ENCODE measurements around the gene KCNIP3.

- TF ChIP-seq ZNF274 (IDR thresholded peaks at IDR 0.05; ENCODE audit: low read length), result no peak
- no peak for TF ChIP-seq ZNF274 (tag by site-specific recombination; IDR thresholded peaks at IDR 0.05; ENCODE audit: borderline replicate concordance)
- no peak for TF ChIP-seq SP2 (tag by site-specific recombination; IDR thresholded peaks at IDR 0.05)
- no peak for TF ChIP-seq ZNF398 (tag by site-specific recombination; IDR thresholded peaks at IDR 0.05)
- TF ChIP-seq, protein P1, sequence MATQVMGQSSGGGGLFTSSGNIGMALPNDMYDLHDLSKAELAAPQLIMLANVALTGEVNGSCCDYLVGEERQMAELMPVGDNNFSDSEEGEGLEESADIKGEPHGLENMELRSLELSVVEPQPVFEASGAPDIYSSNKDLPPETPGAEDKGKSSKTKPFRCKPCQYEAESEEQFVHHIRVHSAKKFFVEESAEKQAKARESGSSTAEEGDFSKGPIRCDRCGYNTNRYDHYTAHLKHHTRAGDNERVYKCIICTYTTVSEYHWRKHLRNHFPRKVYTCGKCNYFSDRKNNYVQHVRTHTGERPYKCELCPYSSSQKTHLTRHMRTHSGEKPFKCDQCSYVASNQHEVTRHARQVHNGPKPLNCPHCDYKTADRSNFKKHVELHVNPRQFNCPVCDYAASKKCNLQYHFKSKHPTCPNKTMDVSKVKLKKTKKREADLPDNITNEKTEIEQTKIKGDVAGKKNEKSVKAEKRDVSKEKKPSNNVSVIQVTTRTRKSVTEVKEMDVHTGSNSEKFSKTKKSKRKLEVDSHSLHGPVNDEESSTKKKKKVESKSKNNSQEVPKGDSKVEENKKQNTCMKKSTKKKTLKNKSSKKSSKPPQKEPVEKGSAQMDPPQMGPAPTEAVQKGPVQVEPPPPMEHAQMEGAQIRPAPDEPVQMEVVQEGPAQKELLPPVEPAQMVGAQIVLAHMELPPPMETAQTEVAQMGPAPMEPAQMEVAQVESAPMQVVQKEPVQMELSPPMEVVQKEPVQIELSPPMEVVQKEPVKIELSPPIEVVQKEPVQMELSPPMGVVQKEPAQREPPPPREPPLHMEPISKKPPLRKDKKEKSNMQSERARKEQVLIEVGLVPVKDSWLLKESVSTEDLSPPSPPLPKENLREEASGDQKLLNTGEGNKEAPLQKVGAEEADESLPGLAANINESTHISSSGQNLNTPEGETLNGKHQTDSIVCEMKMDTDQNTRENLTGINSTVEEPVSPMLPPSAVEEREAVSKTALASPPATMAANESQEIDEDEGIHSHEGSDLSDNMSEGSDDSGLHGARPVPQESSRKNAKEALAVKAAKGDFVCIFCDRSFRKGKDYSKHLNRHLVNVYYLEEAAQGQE (tag by site-specific recombination; IDR thresholded peaks at IDR 0.05), result no peak
- TF ChIP-seq ZFP37 (tag by site-specific recombination; IDR thresholded peaks at IDR 0.05), result no peak
- TF ChIP-seq, protein P2, sequence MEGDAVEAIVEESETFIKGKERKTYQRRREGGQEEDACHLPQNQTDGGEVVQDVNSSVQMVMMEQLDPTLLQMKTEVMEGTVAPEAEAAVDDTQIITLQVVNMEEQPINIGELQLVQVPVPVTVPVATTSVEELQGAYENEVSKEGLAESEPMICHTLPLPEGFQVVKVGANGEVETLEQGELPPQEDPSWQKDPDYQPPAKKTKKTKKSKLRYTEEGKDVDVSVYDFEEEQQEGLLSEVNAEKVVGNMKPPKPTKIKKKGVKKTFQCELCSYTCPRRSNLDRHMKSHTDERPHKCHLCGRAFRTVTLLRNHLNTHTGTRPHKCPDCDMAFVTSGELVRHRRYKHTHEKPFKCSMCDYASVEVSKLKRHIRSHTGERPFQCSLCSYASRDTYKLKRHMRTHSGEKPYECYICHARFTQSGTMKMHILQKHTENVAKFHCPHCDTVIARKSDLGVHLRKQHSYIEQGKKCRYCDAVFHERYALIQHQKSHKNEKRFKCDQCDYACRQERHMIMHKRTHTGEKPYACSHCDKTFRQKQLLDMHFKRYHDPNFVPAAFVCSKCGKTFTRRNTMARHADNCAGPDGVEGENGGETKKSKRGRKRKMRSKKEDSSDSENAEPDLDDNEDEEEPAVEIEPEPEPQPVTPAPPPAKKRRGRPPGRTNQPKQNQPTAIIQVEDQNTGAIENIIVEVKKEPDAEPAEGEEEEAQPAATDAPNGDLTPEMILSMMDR (tag by site-specific recombination; IDR thresholded peaks at IDR 0.05), result no peak
- no peak for TF ChIP-seq ZBTB1 (tag by site-specific recombination; IDR thresholded peaks at IDR 0.05)
- no peak for TF ChIP-seq ZNF768 (tag by site-specific recombination; IDR thresholded peaks at IDR 0.05)
- TF ChIP-seq ZNF639 (tag by site-specific recombination; IDR thresholded peaks at IDR 0.05), result no peak
- no peak for TF ChIP-seq MYNN (tag by site-specific recombination; IDR thresholded peaks at IDR 0.05; ENCODE audit: borderline replicate concordance)
- TF ChIP-seq ZBTB8A (tag by site-specific recombination; IDR thresholded peaks at IDR 0.05), result no peak
These were observed 95.7 kb downstream of the KCNIP3 start for GRCh38 chr2:95392730-95393455.
